Endodermal cell (in vitro differentiated cells): ENCODE measurements around the gene TATDN2. TPM values are rescaled to one million over a fixed set of nuclear protein-coding genes. Genes with fewer than 3 reads are reported as not detected.
A peak's percentile ranks its signal among the peaks of the same experiment; 100 is the strongest.

ENCODE experiments used
- DNase-seq: peaks from one replicate; pipeline ENCODE4 v3.0.0-alpha.2; 2017
- H3K27ac ChIP-seq: 2 replicates; pipeline ENCODE4 v1.5.1; 2013; ENCODE audit warnings: mild to moderate bottlenecking, low read depth, low read length, moderate library complexity
- H3K27me3 ChIP-seq: 2 replicates; pipeline ENCODE4 v1.6.1; 2013; ENCODE audit warnings: mild to moderate bottlenecking, low read length, moderate library complexity; ENCODE audit not compliant: insufficient read depth, control insufficient read depth, poor library complexity, severe bottlenecking
- H3K36me3 ChIP-seq: 2 replicates; pipeline ENCODE4 v1.7.0; 2013; ENCODE audit warnings: mild to moderate bottlenecking, low read length, moderate library complexity; ENCODE audit not compliant: control insufficient read depth, insufficient read depth
- H3K4me1 ChIP-seq: one replicate; pipeline ENCODE4 v1.7.0; 2013; ENCODE audit warnings: low read length; ENCODE audit not compliant: control insufficient read depth, insufficient read depth
- H3K4me3 ChIP-seq: 2 replicates; pipeline ENCODE4 v1.5.1; 2013; ENCODE audit warnings: mild to moderate bottlenecking, low read length, moderate library complexity
- H3K9ac ChIP-seq: 2 replicates; pipeline ENCODE4 v1.6.1; 2013; ENCODE audit warnings: mild to moderate bottlenecking, low read length, moderate library complexity; ENCODE audit not compliant: poor library complexity, severe bottlenecking; ENCODE audit errors: extremely low read depth
- H3K9me3 ChIP-seq: 2 replicates; pipeline ENCODE4 v1.6.1; 2013; ENCODE audit warnings: mild to moderate bottlenecking, low read length, moderate library complexity; ENCODE audit not compliant: control insufficient read depth
- H3K27ac Mint-ChIP-seq: 2 replicates; pipeline ENCODE4 v1.8.0; 2020; ENCODE audit warnings: mixed read lengths
- H3K27me3 Mint-ChIP-seq: 2 replicates; pipeline ENCODE4 v1.8.0; 2021; ENCODE audit warnings: mild to moderate bottlenecking, mixed read lengths; ENCODE audit not compliant: insufficient read depth
- H3K36me3 Mint-ChIP-seq: 2 replicates; pipeline ENCODE4 v1.8.0; 2020; ENCODE audit warnings: low read depth, mixed read lengths
- H3K4me1 Mint-ChIP-seq: 2 replicates; pipeline ENCODE4 v1.8.0; 2020; ENCODE audit warnings: mixed read lengths
- H3K4me3 Mint-ChIP-seq: 2 replicates; pipeline ENCODE4 v1.8.0; 2020; ENCODE audit warnings: mild to moderate bottlenecking, moderate library complexity, mixed read lengths
- H3K9me3 Mint-ChIP-seq: 2 replicates; pipeline ENCODE4 v1.8.0; 2020; ENCODE audit warnings: mild to moderate bottlenecking, mixed read lengths
- CTCF ChIP-seq: fragments of 200-600 bp; sonication (generic); conservative IDR thresholded peaks from 2 replicates; pipeline ENCODE4 v1.5.0; 2021; ENCODE audit warnings: antibody characterized with exemption, mild to moderate bottlenecking
- WGBS, 2 experiments: methylation state at CpG; one replicate each; pipeline versions ENCODE4 v1.1.5 to v1.1.7; 2013; ENCODE audit warnings: missing lambda C conversion rate in 2 of 2, mixed read lengths in 1 of 2; ENCODE audit not compliant: insufficient coverage in 1 of 2, insufficient read length in 1 of 2; 5-methylcytosine and 5-hydroxymethylcytosine counted together
- total RNA-seq, 2 donors: library from RNA; stranded (reverse); fragmentation: NEBNext Ultra II Directional in 1 of 2; extraction: Animal tissue kit (Norgen Biotek cat#: 25700) in 1 of 2; gene quantifications; 2 replicates in 1 of 2; 3 replicates in 1 of 2; pipeline ENCODE4 v1.2.1, GENCODE V29; 2021

TATDN2 gene
- total RNA-seq, 2 donors from 2014 or later: 34.0 to 34.1 TPM

GRCh38 chr3:10288575-10288960 is 40.3 kb downstream of the TATDN2 start:
- TF ChIP-seq CTCF: no peak
- Mint-ChIP-seq H3K36me3 (peaks cover 5% of the 10 kb centered on the region), H3K27ac (no peak overlapping the region), H3K27me3 (no peaks in the 10 kb centered on the region), H3K4me1 (peaks cover 48% of the 10 kb centered on the region), H3K9me3 (no peaks in the 10 kb centered on the region), H3K4me3 (no peak overlapping the region)
- H3K27me3 ChIP-seq: no peaks in the 10 kb centered on the region
- H3K9me3 ChIP-seq: no peaks in the 10 kb centered on the region
- H3K36me3 ChIP-seq: peaks cover 26% of the 10 kb centered on the region
- H3K4me1 ChIP-seq: peaks cover 3% of the 10 kb centered on the region
- no peak overlapping the region for H3K27ac ChIP-seq
- WGBS, 2 experiments: 97 to 98% methylated on average over 9 to 11 of the region's 11 CpGs
- H3K9ac ChIP-seq: no peak overlapping the region
- DNase-seq: no peak
- no peak overlapping the region for H3K4me3 ChIP-seq

GRCh38 chr3:10289077-10289476 is 40.8 kb downstream of the TATDN2 start:
- H3K27ac ChIP-seq: no peak overlapping the region
- DNase-seq: no peak
- H3K9ac ChIP-seq: no peak overlapping the region
- H3K27ac Mint-ChIP-seq: no peak overlapping the region
- no peaks in the 10 kb centered on the region for H3K9me3 ChIP-seq
- H3K9me3 Mint-ChIP-seq: no peaks in the 10 kb centered on the region
- no peak overlapping the region for H3K4me3 ChIP-seq
- H3K4me3 Mint-ChIP-seq: no peak overlapping the region
- 93 to 95% methylated on average over 8 to 9 of the region's 9 CpGs for WGBS, 2 experiments
- H3K4me1 Mint-ChIP-seq: peaks cover 48% of the 10 kb centered on the region
- TF ChIP-seq CTCF: no peak
- H3K36me3 ChIP-seq: peaks cover 21% of the 10 kb centered on the region
- peaks cover 5% of the 10 kb centered on the region for H3K36me3 Mint-ChIP-seq
- no peaks in the 10 kb centered on the region for H3K27me3 ChIP-seq
- H3K4me1 ChIP-seq: peaks cover 3% of the 10 kb centered on the region
- H3K27me3 Mint-ChIP-seq: no peaks in the 10 kb centered on the region

GRCh38 chr3:10289787-10290355 is 41.6 kb downstream of the TATDN2 start:
- peaks cover 3% of the 10 kb centered on the region for H3K4me1 ChIP-seq
- no peaks in the 10 kb centered on the region for H3K27me3 ChIP-seq
- no peak overlapping the region for H3K4me3 Mint-ChIP-seq
- peak overlapping the region; percentile 85 for H3K27ac Mint-ChIP-seq
- peaks cover 18% of the 10 kb centered on the region for H3K36me3 ChIP-seq
- H3K36me3 Mint-ChIP-seq: peaks cover 9% of the 10 kb centered on the region
- 93% methylated on average over 8 to 9 of the region's 9 CpGs for WGBS, 2 experiments
- peak; percentile 48 for TF ChIP-seq CTCF
- H3K4me3 ChIP-seq: no peak overlapping the region
- no peak overlapping the region for H3K9ac ChIP-seq
- H3K4me1 Mint-ChIP-seq: peaks cover 41% of the 10 kb centered on the region
- H3K9me3 Mint-ChIP-seq: no peaks in the 10 kb centered on the region
- peak; percentile 61 for DNase-seq
- no peak overlapping the region for H3K27ac ChIP-seq
- no peaks in the 10 kb centered on the region for H3K27me3 Mint-ChIP-seq
- no peaks in the 10 kb centered on the region for H3K9me3 ChIP-seq
